GM23248 (cell line): Measurements from ENCODE around the gene NKAIN2.

Experiments
- EZH2 ChIP-seq: fragments of 200-600 bp; sonication (generic); IDR thresholded peaks from 2 replicates; pipeline ENCODE4 v1.6.1; 2018; ENCODE audit warnings: antibody characterized with exemption, mild to moderate bottlenecking; ENCODE audit not compliant: insufficient read depth, poor library complexity, severe bottlenecking
- EZH2phosphoT487 ChIP-seq: fragments of 200-600 bp; sonication (generic); IDR thresholded peaks from 2 replicates; pipeline ENCODE4 v1.6.1; 2018; ENCODE audit warnings: antibody characterized with exemption, moderate library complexity, mild to moderate bottlenecking, low read depth; ENCODE audit not compliant: insufficient read depth

DNA sequence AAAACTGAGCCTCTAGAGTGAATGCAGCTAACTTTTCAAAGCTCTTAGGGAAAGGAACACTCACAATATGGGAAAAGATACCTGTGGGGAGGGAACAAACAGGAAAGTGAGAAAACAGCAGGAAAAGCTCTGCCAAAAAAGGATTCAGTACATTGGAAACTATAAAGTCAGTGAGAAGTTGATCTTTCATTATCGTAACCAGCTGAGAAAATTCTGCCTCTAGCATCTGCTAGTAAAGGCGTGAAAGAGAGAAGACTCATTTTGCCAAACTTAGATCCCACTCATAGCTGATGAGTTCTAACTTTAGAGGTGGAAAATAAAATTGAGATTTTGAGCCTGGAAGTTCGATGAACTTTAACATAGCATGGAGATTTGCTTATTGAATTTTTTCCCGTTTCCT lies 836.8 kb downstream of the NKAIN2 start:
- TF ChIP-seq EZH2phosphoT487 (no peak), EZH2 (no peak)
